ENCODE measurements around the gene UBE2H. TPM values are rescaled to one million over a fixed set of nuclear protein-coding genes. Genes with fewer than 3 reads are reported as not detected.

The UBE2H gene
- total RNA-seq, 2 donors from 2014 or later, result 72.6 to 81.8 TPM

GRCh38 chr7:129889133-129889844 lies 63.5 kb downstream of the UBE2H start:
- no peak overlapping the region for H3K4me3 ChIP-seq
- H3K36me3 ChIP-seq, result no peaks in the 10 kb centered on the region
- H3K9me3 ChIP-seq, result no peaks in the 10 kb centered on the region
- H3K4me1 ChIP-seq, result peaks cover 0 to 20% of the 10 kb centered on the region in 2 donors
- no peaks in the 10 kb centered on the region for H3K27me3 ChIP-seq
- no peak for TF ChIP-seq CTCF (IDR thresholded peaks at IDR 0.05)
- DNase-seq (ENCODE audit: low spot score), result no peak
- H3K27ac ChIP-seq, result no peak overlapping the region

- H3K27ac ChIP-seq, result no peak overlapping the region
- no peaks in the 10 kb centered on the region for H3K36me3 ChIP-seq
- no peak for DNase-seq (ENCODE audit: low spot score)
- no peaks in the 10 kb centered on the region for H3K9me3 ChIP-seq
- TF ChIP-seq CTCF (IDR thresholded peaks at IDR 0.05), result no peak
- H3K27me3 ChIP-seq, result no peaks in the 10 kb centered on the region
- H3K4me1 ChIP-seq, result peaks cover 0 to 20% of the 10 kb centered on the region in 2 donors
- no peak overlapping the region for H3K4me3 ChIP-seq
Observed at GRCh38 chr7:129887865-129888264, 64.9 kb downstream of the UBE2H start.

- TF ChIP-seq CTCF (IDR thresholded peaks at IDR 0.05), result no peak
- Histone ChIP-seq H3K4me3 (no peak overlapping the region), H3K27ac (peak overlapping the region in 1 of 2 donors; percentile 46), H3K36me3 (no peaks in the 10 kb centered on the region), H3K4me1 (peaks cover 0 to 20% of the 10 kb centered on the region in 2 donors), H3K9me3 (no peaks in the 10 kb centered on the region), H3K27me3 (no peaks in the 10 kb centered on the region)
- DNase-seq (ENCODE audit: low spot score), result no peak
Observed at GRCh38 chr7:129886818-129887186, 66.0 kb downstream of the UBE2H start.

GRCh38 chr7:129886167-129886817 lies 66.5 kb downstream of the UBE2H start:
- Histone ChIP-seq H3K4me3 (no peak overlapping the region), H3K36me3 (no peaks in the 10 kb centered on the region), H3K4me1 (peaks cover 0 to 20% of the 10 kb centered on the region in 2 donors), H3K9me3 (no peaks in the 10 kb centered on the region), H3K27ac (peak overlapping the region in 1 of 2 donors; percentile 46), H3K27me3 (no peaks in the 10 kb centered on the region)
- TF ChIP-seq CTCF (IDR thresholded peaks at IDR 0.05), result no peak
- no peak for DNase-seq (ENCODE audit: low spot score)

GRCh38 chr7:129884495-129884894 lies 68.3 kb downstream of the UBE2H start:
- Histone ChIP-seq H3K9me3 (no peaks in the 10 kb centered on the region), H3K27me3 (no peaks in the 10 kb centered on the region), H3K4me3 (no peak overlapping the region), H3K27ac (no peak overlapping the region), H3K36me3 (no peaks in the 10 kb centered on the region), H3K4me1 (peaks cover 0 to 15% of the 10 kb centered on the region in 2 donors)
- no peak for TF ChIP-seq CTCF (IDR thresholded peaks at IDR 0.05)
- DNase-seq (ENCODE audit: low spot score), result no peak

All from right atrium auricular region (tissue), 2 donors.